ENCODE results near the gene VSIG10L2.

Gene VSIG10L2

GRCh38 chr11:125930076-125930450 is 15.8 kb upstream of the VSIG10L2 start:
- no peak for DNase-seq

DNA sequence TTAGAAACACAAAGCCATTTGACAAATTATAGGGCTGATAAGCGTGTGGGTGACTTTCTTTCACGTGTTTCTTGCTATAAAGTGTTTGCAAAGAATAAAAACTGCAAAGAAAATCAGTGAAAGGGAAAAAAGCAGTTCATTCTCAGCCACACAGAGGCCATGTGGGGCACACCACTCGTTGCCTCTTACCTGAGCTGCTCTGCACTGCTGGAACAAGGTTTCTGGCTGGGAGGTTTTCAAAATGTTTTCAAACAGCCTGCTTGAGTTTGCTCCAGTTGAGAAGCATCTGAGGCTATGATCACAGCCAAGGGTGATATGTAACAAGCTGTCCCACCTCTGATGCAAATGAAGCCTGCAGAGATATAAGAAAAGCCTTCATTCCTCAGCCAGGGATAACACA is 14.7 kb upstream of the VSIG10L2 start:
- DNase-seq, result no peak

- no peak for DNase-seq
Observed at GRCh38 chr11:125931668-125932067, 14.2 kb upstream of the VSIG10L2 start.

GRCh38 chr11:125932301-125932700 is 13.5 kb upstream of the VSIG10L2 start:
- DNase-seq, result no peak

DNA sequence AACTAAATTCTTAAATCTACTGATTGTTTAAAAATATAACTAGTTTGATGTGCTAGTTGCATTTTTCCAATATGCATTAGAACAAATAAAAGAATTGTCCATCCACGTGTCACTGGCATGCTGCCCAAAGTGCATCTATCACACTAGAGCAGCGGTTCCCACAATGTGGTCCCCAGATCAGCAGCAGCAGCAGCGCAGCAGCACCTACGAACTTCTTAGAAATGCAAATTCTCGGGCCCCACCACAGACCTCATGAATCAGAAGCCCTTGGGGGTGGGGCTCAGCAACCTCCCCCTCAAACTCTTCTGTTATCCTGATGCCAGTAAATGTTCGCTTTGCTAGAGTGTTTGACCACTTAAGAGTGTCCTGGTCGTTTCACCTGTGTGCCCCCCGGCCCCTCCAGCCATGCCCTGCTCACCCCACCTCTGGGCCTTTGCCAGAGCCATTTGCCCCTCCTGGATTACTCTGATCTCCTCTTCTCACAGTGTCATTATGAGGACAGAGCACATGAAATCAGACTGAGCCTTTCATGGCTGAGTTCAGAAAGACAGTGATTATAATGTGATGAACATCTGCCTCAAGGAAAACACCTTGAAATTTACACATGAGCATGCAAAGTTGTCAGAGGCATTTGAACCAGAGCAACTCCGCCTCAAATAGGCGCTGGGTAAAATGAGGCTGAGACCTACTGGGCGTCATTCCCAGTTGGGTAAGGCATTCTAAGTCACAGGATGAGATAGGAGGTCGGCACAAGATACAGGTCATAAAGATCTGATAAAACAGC is 12.6 kb upstream of the VSIG10L2 start:
- DNase-seq, result no peak

- DNase-seq, result no peak
Observed at GRCh38 chr11:125934473-125934872, 11.4 kb upstream of the VSIG10L2 start.

- no peak for DNase-seq
Observed at GRCh38 chr11:125935056-125935455, 10.8 kb upstream of the VSIG10L2 start.

- no peak for DNase-seq
Observed at GRCh38 chr11:125935618-125936199, 10.1 kb upstream of the VSIG10L2 start.

DNA sequence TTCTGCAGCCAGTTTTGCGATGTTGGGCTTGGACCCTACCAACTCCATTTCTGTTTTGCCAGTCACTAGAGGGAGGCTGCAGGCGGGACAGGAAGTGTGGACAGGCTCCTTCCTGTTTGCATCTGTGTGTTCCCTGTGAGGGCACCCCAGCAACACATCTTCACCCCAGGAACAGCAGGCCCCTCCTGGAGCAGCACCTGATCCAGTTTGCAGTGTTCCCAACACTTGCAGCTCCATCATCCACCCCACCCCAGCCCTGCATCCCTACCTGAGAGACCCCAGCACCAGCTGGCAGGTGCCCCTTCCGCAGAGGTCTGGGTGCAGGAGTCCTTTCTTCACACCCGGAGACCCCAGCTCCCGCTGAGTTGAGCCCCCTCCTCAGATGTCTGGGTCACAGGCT is 7.4 kb upstream of the VSIG10L2 start:
- DNase-seq, result no peak

GRCh38 chr11:125939081-125939521 is 6.7 kb upstream of the VSIG10L2 start:
- DNase-seq, result peak in 2 of 3 experiments; percentile 7 to 54

GRCh38 chr11:125940145-125940544 is 5.7 kb upstream of the VSIG10L2 start:
- DNase-seq, result no peak

GRCh38 chr11:125941267-125941618 is 4.6 kb upstream of the VSIG10L2 start:
- no peak for DNase-seq

DNA sequence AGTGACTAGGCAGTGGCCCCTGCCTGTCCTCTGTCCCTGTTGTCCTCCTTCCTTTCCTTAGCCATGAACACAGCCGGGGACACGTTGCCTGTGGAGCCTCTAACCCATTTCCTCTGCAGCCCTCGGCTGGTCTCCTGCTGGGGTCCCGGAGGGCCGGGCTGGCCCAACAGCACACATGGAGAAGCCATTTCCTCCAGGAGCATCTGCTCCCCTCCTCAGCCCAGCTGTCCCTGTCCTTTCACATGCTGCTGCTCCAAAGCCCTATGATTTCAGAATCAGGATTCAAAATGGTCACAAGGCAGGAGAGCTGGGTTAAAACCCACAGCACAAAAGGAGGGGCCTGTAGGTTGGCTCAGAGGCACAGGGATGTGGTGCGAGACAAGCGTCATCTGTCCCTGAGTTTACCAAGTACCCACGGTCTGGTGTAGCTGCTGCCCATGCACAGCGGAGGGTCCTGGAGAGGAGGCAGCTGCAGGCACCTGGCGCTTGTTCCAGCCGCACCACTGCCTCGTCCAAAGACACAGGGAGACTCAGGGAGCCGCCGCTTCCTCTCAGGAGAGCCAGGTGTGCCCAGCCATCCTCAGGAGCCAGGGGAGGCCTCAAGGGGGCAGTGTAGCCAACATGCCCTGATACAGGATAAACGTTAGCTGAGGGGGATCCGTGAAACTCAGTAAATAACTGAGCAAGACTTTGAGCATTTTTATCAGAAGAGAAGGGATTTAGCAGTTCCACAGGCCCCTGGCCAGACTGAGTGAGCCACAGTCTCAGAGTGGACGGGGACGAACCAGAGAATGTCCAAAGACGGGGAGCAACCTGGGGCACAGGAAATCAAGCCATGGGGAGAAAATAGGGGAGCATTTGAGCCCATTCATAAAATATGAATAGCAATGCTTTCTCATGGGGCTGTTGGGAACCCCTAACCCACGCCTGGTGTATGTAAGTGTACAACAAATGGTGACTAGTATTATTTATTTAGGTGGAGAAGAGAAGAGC is 3.9 kb upstream of the VSIG10L2 start:
- DNase-seq, result peak; percentile 83 to 95 (median 86)

GRCh38 chr11:125942771-125943428 is 2.9 kb upstream of the VSIG10L2 start:
- DNase-seq, result no peak

DNA sequence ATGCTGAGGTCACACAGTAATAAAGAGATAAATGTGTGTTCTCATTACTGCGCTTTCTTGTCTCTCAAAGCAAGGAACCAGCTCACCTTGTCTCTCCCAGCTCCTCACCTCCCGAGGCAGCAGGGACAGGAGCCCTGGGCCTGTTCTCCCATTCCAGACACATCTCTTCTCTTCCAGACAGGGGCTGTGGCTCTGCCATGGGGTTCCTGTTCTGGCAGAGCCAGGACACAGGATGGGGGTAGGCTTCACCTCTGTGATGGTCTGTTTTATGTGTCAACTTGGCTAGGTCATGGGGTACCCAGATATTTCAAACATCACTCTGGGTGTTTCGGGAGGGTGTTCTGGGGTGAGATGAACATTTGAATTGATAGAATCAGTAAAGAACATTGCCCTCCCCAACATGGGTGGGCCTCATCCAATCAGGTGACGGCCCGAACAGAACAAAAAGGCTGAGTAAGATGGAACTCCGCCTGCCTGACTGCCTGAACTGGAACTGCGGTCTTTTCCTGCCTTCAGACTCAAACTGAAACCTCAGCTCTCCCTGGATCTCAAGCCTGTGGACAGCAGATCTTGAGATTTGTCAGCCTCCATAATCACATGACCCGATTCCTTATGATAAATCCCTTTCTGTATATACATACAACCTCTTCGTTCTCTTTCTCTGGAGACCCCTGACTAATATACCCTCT is 2.0 kb upstream of the VSIG10L2 start:
- no peak for DNase-seq

- DNase-seq, result no peak
Observed at GRCh38 chr11:125944350-125945010, 1.4 kb upstream of the VSIG10L2 start.

DNA sequence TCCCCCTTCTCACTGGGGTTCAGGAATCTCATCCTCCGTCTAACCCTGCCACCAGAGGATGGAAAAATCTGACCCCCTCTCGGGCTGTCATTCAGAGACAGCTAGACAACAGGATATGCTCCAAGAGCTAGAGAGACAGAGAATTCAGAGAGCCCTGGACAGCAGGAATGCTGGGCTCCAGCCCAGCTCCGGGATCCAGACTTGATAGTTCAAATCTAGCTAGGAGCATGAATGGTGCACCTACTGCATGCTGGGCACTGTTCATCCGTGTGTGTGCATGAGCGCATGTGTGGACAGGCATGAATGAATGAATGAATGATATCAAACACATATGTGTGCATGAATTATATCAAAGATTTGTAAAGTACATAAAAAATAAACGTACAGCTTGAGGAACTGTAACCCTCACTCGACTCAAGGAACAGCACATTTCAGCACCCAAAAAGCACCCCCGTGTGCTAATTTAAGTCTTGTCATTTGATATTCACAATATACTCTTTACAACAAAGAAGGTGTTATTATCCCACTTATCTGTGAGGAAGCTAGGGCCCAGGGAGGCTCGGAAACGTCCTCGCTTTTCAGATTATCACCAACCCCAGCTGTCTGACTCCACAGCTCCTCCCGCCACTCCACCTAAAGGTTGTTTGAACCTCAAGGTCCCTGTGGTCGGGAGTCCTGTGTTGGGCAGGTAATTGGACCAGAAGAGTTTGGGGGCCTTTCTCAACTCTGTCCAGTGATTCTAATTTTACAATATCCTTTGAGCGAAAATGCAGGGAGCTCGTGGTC is 640 bp upstream of the VSIG10L2 start:
- peak in 1 of 3 experiments; percentile 17 for DNase-seq

- DNase-seq, result no peak
Observed at GRCh38 chr11:125946712-125947418, 1.0 kb downstream of the VSIG10L2 start.

- DNase-seq, result no peak
Observed at GRCh38 chr11:125947419-125948277, 1.8 kb downstream of the VSIG10L2 start.
